CD4-positive, alpha-beta memory T cell (primary cell): Measurements from ENCODE around the gene PROK1. TPM values are rescaled to one million over a fixed set of nuclear protein-coding genes. Genes with fewer than 3 reads are reported as not detected.

Experiments
- CTCF ChIA-PET: fragments of 350-600 bp; sonication (Branson Sonifier 250); formaldehyde crosslinking; loops from one replicate; lab custom pipeline; 2021; ENCODE audit warnings: inconsistent platforms; ENCODE audit not compliant: partially characterized antibody; lab: Charles Lee
- POLR2A ChIA-PET: fragments of 350-600 bp; sonication (Branson Sonifier 250); formaldehyde crosslinking; loops from one replicate; lab custom pipeline; 2021; ENCODE audit not compliant: partially characterized antibody; lab: Charles Lee
- DNase-seq, 5 donors: peaks; one replicate each; pipeline versions ENCODE4 v3.0.0 to v3.0.0-alpha.2; 2020 to 2022; ENCODE audit warnings: mixed read lengths in 1 of 5
- H3K27ac ChIP-seq: one replicate; pipeline ENCODE4 v1.7.0; 2013; ENCODE audit warnings: low read depth, low read length
- H3K27me3 ChIP-seq: 2 replicates; pipeline ENCODE4 v1.7.0; 2013; ENCODE audit warnings: mild to moderate bottlenecking, low read length, moderate library complexity; ENCODE audit not compliant: insufficient read depth
- H3K36me3 ChIP-seq: 2 replicates; pipeline ENCODE4 v1.7.0; 2013; ENCODE audit warnings: mild to moderate bottlenecking, low read length, moderate library complexity; ENCODE audit not compliant: insufficient read depth
- H3K4me1 ChIP-seq: 2 replicates; pipeline ENCODE4 v1.7.0; 2013; ENCODE audit warnings: mild to moderate bottlenecking, low read length, moderate library complexity; ENCODE audit not compliant: insufficient read depth
- H3K4me3 ChIP-seq, 2 donors: one replicate each; pipeline ENCODE4 v1.7.0; 2013; ENCODE audit warnings: low read length in 2 of 2, mild to moderate bottlenecking in 1 of 2
- H3K9me3 ChIP-seq, 2 donors: one replicate each; pipeline ENCODE4 v1.7.0; 2013; ENCODE audit warnings: low read length in 2 of 2, control low read depth in 1 of 2; ENCODE audit not compliant: control insufficient read depth in 1 of 2
- H3K27ac Mint-ChIP-seq, 7 donors: one replicate each; pipeline ENCODE4 v1.8.0; 2020 to 2021; ENCODE audit warnings: mixed read lengths in 7 of 7, mild to moderate bottlenecking in 6 of 7, inconsistent platforms in 3 of 7, moderate library complexity in 3 of 7
- H3K27me3 Mint-ChIP-seq, 2 donors: one replicate each; pipeline ENCODE4 v1.8.0; 2020 to 2021; ENCODE audit warnings: mixed read lengths in 2 of 2
- H3K36me3 Mint-ChIP-seq, 2 donors: one replicate each; pipeline ENCODE4 v1.8.0; 2020 to 2021; ENCODE audit warnings: mixed read lengths in 2 of 2, inconsistent platforms in 1 of 2, mild to moderate bottlenecking in 1 of 2
- H3K4me1 Mint-ChIP-seq, 4 donors: one replicate each; pipeline ENCODE4 v1.8.0; 2020 to 2021; ENCODE audit warnings: mixed read lengths in 4 of 4, mild to moderate bottlenecking in 1 of 4
- H3K4me3 Mint-ChIP-seq, 8 donors: one replicate each; pipeline ENCODE4 v1.8.0; 2020 to 2021; ENCODE audit warnings: mixed read lengths in 8 of 8, mild to moderate bottlenecking in 7 of 8, moderate library complexity in 6 of 8, inconsistent platforms in 3 of 8
- H3K9me3 Mint-ChIP-seq, 8 donors: one replicate each; pipeline ENCODE4 v1.8.0; 2020 to 2021; ENCODE audit warnings: mixed read lengths in 8 of 8, mild to moderate bottlenecking in 5 of 8, inconsistent platforms in 3 of 8, moderate library complexity in 1 of 8
- intact Hi-C: fragments of 100-400 bp; cut with micrococcal nuclease; formaldehyde crosslinking; loops from one replicate; pipeline ENCODE4 v1.15.1; 2023
- polyA plus RNA-seq, 2 donors: library from polyadenylated mRNA; unstranded; fragments of 300-500 nt; fragmentation: Illumina TruSeq; gene quantifications; one replicate each; pipeline ENCODE4 v1.2.3, GENCODE V29; 2021
- total RNA-seq, 2 experiments: library from RNA; stranded (reverse); gene quantifications; one replicate each; pipeline ENCODE4 v1.2.3, GENCODE V29; 2021

PROK1 gene
- total and polyA plus RNA-seq, 4 experiments from 2014 or later = not detected

DNA sequence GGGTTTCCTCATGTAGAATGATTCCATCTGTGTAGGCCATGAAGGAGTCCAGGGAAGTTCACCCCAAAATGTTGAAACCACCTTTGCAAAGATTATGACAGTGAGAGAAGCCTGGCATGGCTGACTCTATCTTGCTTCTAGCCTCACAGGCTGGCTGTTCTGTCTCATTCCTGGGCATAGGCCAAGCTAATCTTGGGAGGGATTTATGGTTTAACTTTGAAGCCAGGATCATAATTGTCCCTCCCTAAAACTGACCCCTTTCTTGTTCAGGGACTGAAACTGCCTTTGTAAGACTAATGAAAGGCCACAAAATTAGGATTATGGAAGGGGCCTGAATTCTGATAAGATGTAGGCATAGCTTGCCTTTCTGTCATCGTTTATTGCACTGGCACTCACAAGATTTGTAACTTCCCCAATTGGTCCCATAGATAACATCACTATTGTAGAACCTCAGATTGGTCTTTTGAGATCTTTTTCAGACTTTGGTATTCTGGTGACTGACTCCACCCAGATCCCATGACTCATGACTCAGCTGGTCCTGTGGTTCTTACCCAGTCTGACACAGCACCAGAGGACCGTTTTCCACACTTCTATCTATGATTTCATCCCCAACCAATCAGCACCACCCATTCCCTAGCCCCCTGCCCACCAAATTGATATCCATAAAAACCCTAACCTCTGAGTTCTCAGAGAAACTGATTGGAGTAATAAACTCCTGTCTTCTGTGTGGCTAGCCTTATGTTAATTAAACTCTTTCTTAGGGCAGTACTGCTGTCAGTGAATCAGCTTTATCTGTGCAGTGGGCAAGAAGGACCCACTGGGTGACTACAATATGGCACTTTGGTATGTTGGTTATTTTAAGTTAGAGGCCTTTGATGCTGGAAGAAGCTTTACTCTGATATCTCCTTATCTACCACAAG is 29.8 kb upstream of the PROK1 start:
- no peak overlapping the region for H3K27ac Mint-ChIP-seq
- Histone ChIP-seq H3K4me3 (no peak overlapping the region), H3K27ac (no peak overlapping the region), H3K27me3 (no peaks in the 10 kb centered on the region), H3K36me3 (no peaks in the 10 kb centered on the region), H3K9me3 (no peaks in the 10 kb centered on the region), H3K4me1 (no peaks in the 10 kb centered on the region)
- intact Hi-C loops = no loop called here
- no peaks in the 10 kb centered on the region for H3K36me3 Mint-ChIP-seq
- peaks cover 0 to 1% (median 0%) of the 10 kb centered on the region in 8 donors for H3K9me3 Mint-ChIP-seq
- peaks cover 0 to 2% of the 10 kb centered on the region in 2 donors for H3K27me3 Mint-ChIP-seq
- POLR2A ChIA-PET = no interaction called here
- H3K4me1 Mint-ChIP-seq = no peaks in the 10 kb centered on the region
- DNase-seq = no peak
- no peak overlapping the region for H3K4me3 Mint-ChIP-seq
- CTCF ChIA-PET = interaction anchor here (0.7 to 1.7 kb wide), 4 partner anchors 9 to 359 kb away, joined by 3 to 8 read pairs (median 4); no protein-coding TSS in a partner anchor

DNA sequence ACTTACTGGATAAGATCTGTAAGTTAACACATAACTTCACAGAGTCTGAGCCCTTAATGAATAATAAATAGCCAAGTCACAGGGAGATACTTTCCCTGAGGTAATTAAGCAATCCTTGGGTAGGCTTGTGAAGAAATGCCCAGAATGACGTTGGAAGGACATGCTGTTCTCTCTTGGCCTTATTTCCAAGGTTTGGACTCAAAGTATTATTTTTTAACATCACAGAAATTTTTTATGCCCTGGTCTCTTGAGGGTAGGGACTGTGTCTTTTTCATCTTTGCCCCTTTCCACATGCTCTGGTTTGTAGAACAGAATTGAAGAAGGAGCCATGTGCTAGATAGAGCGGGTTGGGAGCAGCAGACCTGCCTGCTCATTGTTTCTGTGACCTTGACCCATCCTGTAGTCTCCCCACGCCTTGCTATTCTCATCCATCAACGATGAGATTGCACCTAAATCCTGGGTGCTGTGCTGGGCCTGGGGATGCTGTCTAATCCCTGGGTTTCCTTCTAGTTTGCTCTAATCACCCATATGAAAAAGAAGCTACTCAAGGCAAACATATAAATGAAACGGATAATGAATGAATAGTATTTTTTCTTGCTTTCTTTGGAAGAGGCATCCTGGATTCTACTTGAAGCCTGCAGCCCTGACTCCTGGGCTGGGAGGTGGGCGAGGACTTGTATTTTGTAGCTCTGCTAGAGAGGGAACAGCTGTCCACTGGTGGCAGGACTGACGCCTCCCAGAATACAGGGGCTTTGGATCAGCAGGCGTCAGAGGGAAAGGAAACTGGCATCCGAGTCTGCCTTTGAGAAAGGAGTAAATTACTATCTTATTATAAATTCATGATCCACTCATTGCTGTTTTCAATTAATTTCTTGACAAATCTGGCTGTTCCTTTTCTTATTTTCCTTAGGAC is 26.0 kb upstream of the PROK1 start:
- Mint-ChIP-seq H3K9me3 (peaks cover 0 to 1% (median 0%) of the 10 kb centered on the region in 8 donors), H3K4me1 (no peaks in the 10 kb centered on the region), H3K27ac (peak overlapping the region in 2 of 7 donors; percentile 29 to 77), H3K4me3 (no peak overlapping the region), H3K36me3 (no peaks in the 10 kb centered on the region), H3K27me3 (peaks cover 2% of the 10 kb centered on the region in 2 donors)
- H3K4me1 ChIP-seq = no peaks in the 10 kb centered on the region
- DNase-seq = no peak
- H3K4me3 ChIP-seq = no peak overlapping the region
- H3K36me3 ChIP-seq = no peaks in the 10 kb centered on the region
- no peak overlapping the region for H3K27ac ChIP-seq
- intact Hi-C loops = no loop called here
- no peaks in the 10 kb centered on the region for H3K27me3 ChIP-seq
- ChIA-PET CTCF (no interaction called here), POLR2A (no interaction called here)
- H3K9me3 ChIP-seq = no peaks in the 10 kb centered on the region

DNA sequence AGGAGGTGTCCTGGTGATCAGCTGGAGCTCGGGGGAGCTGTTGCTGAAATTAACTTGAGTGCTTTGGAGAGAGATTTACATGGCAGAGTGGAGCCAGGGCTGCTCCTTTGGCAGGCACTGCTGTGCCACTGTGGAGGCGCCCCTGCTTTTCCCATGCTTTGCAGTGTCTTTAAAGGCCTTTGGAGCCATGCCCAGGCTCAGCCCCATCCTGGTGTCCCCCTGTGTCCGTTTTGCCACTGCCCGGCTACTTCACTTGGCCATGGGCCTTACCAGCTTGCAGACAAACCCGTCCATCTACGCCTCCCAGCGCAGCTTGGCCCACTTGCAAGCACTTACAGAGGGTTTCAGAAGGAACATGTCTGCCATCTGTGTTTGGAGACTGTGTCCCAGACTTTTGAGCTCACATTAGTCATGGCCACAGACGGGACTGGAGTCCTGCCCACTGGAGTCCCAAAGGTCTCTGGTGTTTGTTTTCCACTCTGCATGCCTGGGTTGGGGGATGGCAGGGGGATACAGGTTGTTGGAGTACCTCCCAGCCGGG is 25.3 kb upstream of the PROK1 start:
- no peak overlapping the region for H3K27ac Mint-ChIP-seq
- CTCF ChIA-PET = no interaction called here
- peaks cover 0 to 1% (median 0%) of the 10 kb centered on the region in 8 donors for H3K9me3 Mint-ChIP-seq
- Histone ChIP-seq H3K4me1 (no peaks in the 10 kb centered on the region), H3K27me3 (no peaks in the 10 kb centered on the region), H3K27ac (no peak overlapping the region), H3K36me3 (no peaks in the 10 kb centered on the region), H3K9me3 (no peaks in the 10 kb centered on the region), H3K4me3 (no peak overlapping the region)
- POLR2A ChIA-PET = no interaction called here
- no peak overlapping the region for H3K4me3 Mint-ChIP-seq
- DNase-seq = no peak
- no peaks in the 10 kb centered on the region for H3K36me3 Mint-ChIP-seq
- H3K27me3 Mint-ChIP-seq = peaks cover under 1 to 8% of the 10 kb centered on the region in 2 donors
- no peaks in the 10 kb centered on the region for H3K4me1 Mint-ChIP-seq
- intact Hi-C loops = no loop called here

DNA sequence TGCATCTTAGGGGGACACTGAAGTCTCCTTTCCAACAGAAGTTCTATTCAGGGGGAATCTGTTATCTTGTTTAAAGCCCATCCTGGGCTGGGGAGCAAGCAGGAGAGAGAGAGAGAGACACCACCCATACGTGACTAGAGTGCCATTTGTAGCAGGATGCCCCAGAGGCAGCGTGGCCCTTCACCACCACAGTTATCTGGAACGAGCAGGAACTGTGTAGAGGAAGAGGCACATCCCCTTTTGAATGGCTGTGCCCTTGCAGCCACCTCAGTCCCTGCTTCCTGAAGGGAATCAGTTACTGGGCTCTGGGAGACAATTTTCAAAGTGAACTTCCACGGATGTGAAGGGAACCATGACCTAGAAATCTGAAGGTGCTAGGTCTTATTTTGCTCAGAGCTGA is 24.1 kb upstream of the PROK1 start:
- Mint-ChIP-seq H3K27me3 (peaks cover 2 to 14% of the 10 kb centered on the region in 2 donors), H3K9me3 (peaks cover 0 to 1% (median 0%) of the 10 kb centered on the region in 8 donors), H3K36me3 (no peaks in the 10 kb centered on the region), H3K4me1 (peaks cover 0 to 1% (median 0%) of the 10 kb centered on the region in 4 donors), H3K27ac (peak overlapping the region in 1 of 7 donors; percentile 22), H3K4me3 (no peak overlapping the region)
- Histone ChIP-seq H3K9me3 (no peaks in the 10 kb centered on the region), H3K27me3 (no peaks in the 10 kb centered on the region), H3K4me1 (no peaks in the 10 kb centered on the region), H3K36me3 (no peaks in the 10 kb centered on the region), H3K27ac (no peak overlapping the region), H3K4me3 (no peak overlapping the region)
- no peak for DNase-seq
- ChIA-PET POLR2A (no interaction called here), CTCF (no interaction called here)
- intact Hi-C loops = no loop called here

DNA sequence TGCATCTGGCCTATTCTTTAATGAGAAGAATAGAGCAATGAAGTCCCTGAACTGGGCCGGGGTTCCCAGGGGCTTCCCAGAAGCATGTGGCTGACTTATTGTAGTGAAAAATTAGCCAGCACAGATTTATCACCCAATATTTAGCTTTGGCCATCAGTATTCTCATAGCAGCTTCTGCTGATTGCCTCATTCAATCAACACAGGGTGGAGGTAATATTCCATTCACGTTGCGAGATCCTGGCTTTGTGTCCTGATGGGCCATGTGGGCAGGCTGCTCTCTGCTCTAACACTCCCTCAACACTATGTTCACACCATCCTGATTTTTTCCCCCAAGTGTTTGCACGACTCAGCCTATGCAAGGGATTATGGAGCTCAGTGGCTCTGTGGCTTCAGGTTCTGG is 22.0 kb upstream of the PROK1 start:
- POLR2A ChIA-PET = no interaction called here
- intact Hi-C loops = no loop called here
- Mint-ChIP-seq H3K4me1 (peaks cover 0 to 1% (median 0%) of the 10 kb centered on the region in 4 donors), H3K4me3 (no peak overlapping the region), H3K27me3 (peaks cover 5 to 18% of the 10 kb centered on the region in 2 donors), H3K27ac (no peak overlapping the region), H3K9me3 (no peaks in the 10 kb centered on the region), H3K36me3 (no peaks in the 10 kb centered on the region)
- no peak overlapping the region for H3K27ac ChIP-seq
- no peak for DNase-seq
- no peak overlapping the region for H3K4me3 ChIP-seq
- no peaks in the 10 kb centered on the region for H3K9me3 ChIP-seq
- H3K36me3 ChIP-seq = no peaks in the 10 kb centered on the region
- no peaks in the 10 kb centered on the region for H3K27me3 ChIP-seq
- CTCF ChIA-PET = interaction anchor here (1.0 to 2.1 kb wide), 2 partner anchors 17 to 31 kb away, joined by 4 to 10 read pairs; no protein-coding TSS in a partner anchor
- H3K4me1 ChIP-seq = no peaks in the 10 kb centered on the region

DNA sequence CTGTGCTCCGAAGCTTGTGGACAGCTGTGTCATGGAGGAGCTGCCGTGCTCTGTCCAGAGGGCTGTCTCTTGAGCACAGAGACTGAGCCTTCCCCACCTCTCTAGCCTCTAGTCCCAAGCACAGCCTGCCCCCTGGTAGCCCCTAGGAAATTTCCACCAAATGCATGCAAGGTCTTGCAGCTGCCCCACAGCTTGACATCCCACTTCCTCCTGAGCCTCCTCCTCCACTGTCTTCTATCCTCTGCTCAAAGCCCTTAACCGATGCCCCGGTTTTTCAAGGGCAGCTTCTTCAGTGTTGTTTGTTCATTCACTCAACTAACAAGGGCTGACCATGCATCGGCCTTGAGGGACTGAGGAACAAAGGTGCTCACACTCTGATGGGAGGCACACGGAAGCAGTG is 20.6 kb upstream of the PROK1 start:
- Mint-ChIP-seq H3K27me3 (peaks cover 5 to 18% of the 10 kb centered on the region in 2 donors), H3K36me3 (no peaks in the 10 kb centered on the region), H3K4me3 (no peak overlapping the region), H3K4me1 (peaks cover 0 to 1% (median 0%) of the 10 kb centered on the region in 4 donors), H3K9me3 (no peaks in the 10 kb centered on the region), H3K27ac (no peak overlapping the region)
- ChIA-PET POLR2A (no interaction called here), CTCF (interaction anchor here (2.0 to 2.1 kb wide), 2 partner anchors 19 to 30 kb away, joined by 7 to 10 read pairs; no protein-coding TSS in a partner anchor)
- Histone ChIP-seq H3K36me3 (no peaks in the 10 kb centered on the region), H3K4me1 (no peaks in the 10 kb centered on the region), H3K27me3 (no peaks in the 10 kb centered on the region), H3K4me3 (no peak overlapping the region), H3K27ac (no peak overlapping the region), H3K9me3 (no peaks in the 10 kb centered on the region)
- DNase-seq = no peak
- intact Hi-C loops = no loop called here
